Body of pancreas (tissue), 4 donors: ENCODE data around the gene MBD4.

Source experiments
- POLR2A ChIP-seq, 3 donors: fragments of 450-650 bp; IDR thresholded peaks; one replicate each; pipeline ENCODE4 v1.6.1; 2016; ENCODE audit warnings: antibody characterized with exemption in 3 of 3, mild to moderate bottlenecking in 2 of 3
- TF ChIP-seq, protein P1 (sequence below), 7 experiments: fragments of 450-650 bp in 4 of 7; fragments of 200-600 bp in 3 of 7; sonication (generic) in 3 of 7; IDR thresholded peaks; one replicate each; pipeline ENCODE4 v1.5.1; 2016 to 2019; ENCODE audit warnings: antibody characterized with exemption in 7 of 7

DNA sequence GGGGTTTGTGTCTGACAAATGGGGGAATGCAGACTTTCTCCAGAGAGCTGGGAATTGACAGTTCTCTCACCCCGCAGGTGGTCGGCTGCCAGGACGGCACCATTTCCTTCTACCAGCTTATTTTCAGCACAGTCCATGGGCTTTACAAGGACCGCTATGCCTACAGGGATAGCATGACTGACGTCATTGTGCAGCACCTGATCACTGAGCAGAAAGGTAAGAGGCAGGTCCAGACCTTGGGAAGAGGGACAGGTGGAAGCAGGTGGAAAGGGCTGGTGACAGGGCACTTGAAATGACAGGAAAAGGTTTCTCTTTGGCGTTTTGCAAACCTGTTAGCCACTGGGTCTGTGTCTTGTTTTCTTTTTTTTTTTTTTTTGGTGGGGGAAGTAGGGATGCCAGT, 36.8 kb upstream of the MBD4 start:
- TF ChIP-seq, protein P1, sequence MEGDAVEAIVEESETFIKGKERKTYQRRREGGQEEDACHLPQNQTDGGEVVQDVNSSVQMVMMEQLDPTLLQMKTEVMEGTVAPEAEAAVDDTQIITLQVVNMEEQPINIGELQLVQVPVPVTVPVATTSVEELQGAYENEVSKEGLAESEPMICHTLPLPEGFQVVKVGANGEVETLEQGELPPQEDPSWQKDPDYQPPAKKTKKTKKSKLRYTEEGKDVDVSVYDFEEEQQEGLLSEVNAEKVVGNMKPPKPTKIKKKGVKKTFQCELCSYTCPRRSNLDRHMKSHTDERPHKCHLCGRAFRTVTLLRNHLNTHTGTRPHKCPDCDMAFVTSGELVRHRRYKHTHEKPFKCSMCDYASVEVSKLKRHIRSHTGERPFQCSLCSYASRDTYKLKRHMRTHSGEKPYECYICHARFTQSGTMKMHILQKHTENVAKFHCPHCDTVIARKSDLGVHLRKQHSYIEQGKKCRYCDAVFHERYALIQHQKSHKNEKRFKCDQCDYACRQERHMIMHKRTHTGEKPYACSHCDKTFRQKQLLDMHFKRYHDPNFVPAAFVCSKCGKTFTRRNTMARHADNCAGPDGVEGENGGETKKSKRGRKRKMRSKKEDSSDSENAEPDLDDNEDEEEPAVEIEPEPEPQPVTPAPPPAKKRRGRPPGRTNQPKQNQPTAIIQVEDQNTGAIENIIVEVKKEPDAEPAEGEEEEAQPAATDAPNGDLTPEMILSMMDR (IDR thresholded peaks at IDR 0.05): no peak
- TF ChIP-seq POLR2A (IDR thresholded peaks at IDR 0.05): no peak
